Cardiac septum (tissue), 1 donor: ENCODE measurements around the gene AKR1C2. TPM values are rescaled to one million over a fixed set of nuclear protein-coding genes. Genes with fewer than 3 reads are reported as not detected.
"Not testable (repeated sequence)": the region's sequence is repeated elsewhere in the genome, so short reads cannot be mapped to it uniquely, and the experiment has no call there.

Experiments
- DNase-seq: peaks from one replicate; pipeline ENCODE4 v3.0.0-alpha.2; 2020; ENCODE audit warnings: low spot score
- intact Hi-C: fragments of 100-400 bp; cut with DNase I; formaldehyde crosslinking; loops from one replicate; pipeline ENCODE4 v1.14.0; 2022
- long read RNA-seq: library from polyadenylated mRNA; unstranded; transcript quantifications from one replicate; pipeline ENCODE4 v2.0.0, GENCODE V29; 2021
- total RNA-seq: library from RNA; stranded (reverse); fragmentation: NEBNext Ultra II Directional; extraction: Animal tissue kit (Norgen Biotek cat#: 25700); gene quantifications from one replicate; pipeline ENCODE4 v1.2.1, GENCODE V29; 2021
- donor health status: DM: no; HTN: no; CAD: no.

The AKR1C2 gene
- total RNA-seq = 8.5 TPM
- long read RNA-seq, transcript AKR1C2-201 (9 exons, 3,756 nt) = major isoform, 7 of 9 reads
- long read RNA-seq, partial matches to known transcripts = 0 of 9 reads
- long read RNA-seq, other reads (novel, unspliced or antisense) = 0 of 9 reads

- intact Hi-C loops, DNase-seq: not testable (repeated sequence)
Observed at GRCh38 chr10:5003127-5004029, at the start of gene AKR1C2. Gene AKR1C2 (minus strand): TSS chr10:5003857. CDS start chr10:5003835, 22 bp downstream.

- intact Hi-C loops, DNase-seq: not testable (repeated sequence)
Observed at GRCh38 chr10:5052951-5053500, 49.4 kb upstream of the AKR1C2 start.

- intact Hi-C loops = no loop called here
- DNase-seq = no peak
Observed at GRCh38 chr10:5047912-5048628, 44.4 kb upstream of the AKR1C2 start.

GRCh38 chr10:5047055-5047454 lies 43.4 kb upstream of the AKR1C2 start:
- DNase-seq, intact Hi-C loops: not testable (repeated sequence)

- intact Hi-C loops = no loop called here
- DNase-seq = no peak
Observed at GRCh38 chr10:5046410-5046809, 42.8 kb upstream of the AKR1C2 start.

- intact Hi-C loops = no loop called here
- no peak for DNase-seq
Observed at GRCh38 chr10:5045095-5045494, 41.4 kb upstream of the AKR1C2 start.

GRCh38 chr10:5043716-5044115 lies 40.1 kb upstream of the AKR1C2 start:
- no peak for DNase-seq
- intact Hi-C loops = no loop called here

GRCh38 chr10:5042922-5043321 lies 39.3 kb upstream of the AKR1C2 start:
- DNase-seq = no peak
- intact Hi-C loops = no loop called here

GRCh38 chr10:5041471-5042023 lies 37.9 kb upstream of the AKR1C2 start:
- DNase-seq = no peak

GRCh38 chr10:5040781-5041470 lies 37.3 kb upstream of the AKR1C2 start:
- DNase-seq = no peak
- intact Hi-C loops = no loop called here

More at GRCh38 chr10:5041471-5042023, 37.9 kb upstream of the AKR1C2 start:
- intact Hi-C loops = no loop called here

- intact Hi-C loops = no loop called here
- DNase-seq = no peak
Observed at GRCh38 chr10:5040010-5040673, 36.5 kb upstream of the AKR1C2 start.

GRCh38 chr10:5038733-5039132 lies 35.1 kb upstream of the AKR1C2 start:
- intact Hi-C loops = no loop called here

GRCh38 chr10:5038101-5038500 lies 34.4 kb upstream of the AKR1C2 start:
- intact Hi-C loops = no loop called here
- no peak for DNase-seq

More at GRCh38 chr10:5038733-5039132, 35.1 kb upstream of the AKR1C2 start:
- no peak for DNase-seq

- intact Hi-C loops = no loop called here
Observed at GRCh38 chr10:5036511-5036910, 32.9 kb upstream of the AKR1C2 start.

GRCh38 chr10:5035356-5035755 lies 31.7 kb upstream of the AKR1C2 start:
- DNase-seq = no peak
- intact Hi-C loops = no loop called here

More at GRCh38 chr10:5036511-5036910, 32.9 kb upstream of the AKR1C2 start:
- no peak for DNase-seq

- DNase-seq = no peak
- intact Hi-C loops = no loop called here
Observed at GRCh38 chr10:5034588-5034987, 30.9 kb upstream of the AKR1C2 start.

GRCh38 chr10:5033061-5033778 lies 29.6 kb upstream of the AKR1C2 start:
- intact Hi-C loops = no loop called here
- DNase-seq = no peak

- DNase-seq, intact Hi-C loops: not testable (repeated sequence)
Observed at GRCh38 chr10:5032444-5032843, 28.8 kb upstream of the AKR1C2 start.
